Astrocyte of the spinal cord (primary cell): ENCODE results near the gene TMBIM4.
A peak's percentile ranks its signal among the peaks of the same experiment; 100 is the strongest.
"Not testable (repeated sequence)": the region's sequence is repeated elsewhere in the genome, so short reads cannot be mapped to it uniquely, and the experiment has no call there.

ENCODE experiments used
- DNase-seq: peaks from one replicate; pipeline ENCODE4 v3.0.0; 2011; ENCODE audit warnings: low read depth, low spot score
- H3K4me3 ChIP-seq: 2 replicates; pipeline ENCODE4 v1.5.1; 2011; ENCODE audit warnings: low read depth, mild to moderate bottlenecking, low read length, moderate library complexity
- CTCF ChIP-seq: IDR thresholded peaks from 2 replicates; pipeline ENCODE4 v1.5.1; 2012; ENCODE audit warnings: low read depth, mild to moderate bottlenecking, low read length, inconsistent platforms
- in situ Hi-C: cut with HindIII; loops from 2 replicates; pipeline ENCODE4 v1.10.0; 2017; ENCODE audit warnings: low sequenced_read_pairs

TMBIM4 gene

GRCh38 chr12:66169221-66170170, at the start of gene TMBIM4:
TMBIM4 (minus strand) TSS chr12:66169996; CDS start chr12:66169951, 45 bp downstream.
- in situ Hi-C loops: no loop called here
- DNase-seq: peak; percentile 94
- peak within 1 kb of the TSS; percentile 62 for H3K4me3 ChIP-seq
- peak; percentile 34 for TF ChIP-seq CTCF

- H3K4me3 ChIP-seq: no peak overlapping the region
- DNase-seq: no peak
- no peak for TF ChIP-seq CTCF
- in situ Hi-C loops: no loop called here
These were observed 47.6 kb upstream of the TMBIM4 start for GRCh38 chr12:66217342-66217917.

GRCh38 chr12:66213011-66213410, 43.2 kb upstream of the TMBIM4 start:
- H3K4me3 ChIP-seq, DNase-seq, in situ Hi-C loops: not testable (repeated sequence)

- in situ Hi-C loops, DNase-seq, H3K4me3 ChIP-seq: not testable (repeated sequence)
These were observed 41.8 kb upstream of the TMBIM4 start for GRCh38 chr12:66211573-66211972.

- no peak for DNase-seq
- in situ Hi-C loops: no loop called here
- no peak for TF ChIP-seq CTCF
- no peak overlapping the region for H3K4me3 ChIP-seq
These were observed 41.0 kb upstream of the TMBIM4 start for GRCh38 chr12:66210840-66211239.

- no peak overlapping the region for H3K4me3 ChIP-seq
- in situ Hi-C loops: no loop called here
- no peak for TF ChIP-seq CTCF
- no peak for DNase-seq
These were observed 36.3 kb upstream of the TMBIM4 start for GRCh38 chr12:66206141-66206540.

- in situ Hi-C loops: no loop called here
- no peak for DNase-seq
- H3K4me3 ChIP-seq: no peak overlapping the region
- TF ChIP-seq CTCF: no peak
These were observed 34.0 kb upstream of the TMBIM4 start for GRCh38 chr12:66203820-66204219.
